Vagina (tissue), 2 donors: ENCODE measurements around the gene CIDEA. TPM values are rescaled to one million over a fixed set of nuclear protein-coding genes. Genes with fewer than 3 reads are reported as not detected.
A peak's percentile ranks its signal among the peaks of the same experiment; 100 is the strongest.

Source experiments
- DNase-seq, 2 donors: peaks; one replicate each; pipeline ENCODE4 v3.0.0-alpha.2; 2017; ENCODE audit errors: extremely low spot score in 2 of 2
- H3K27ac ChIP-seq: fragments of 200-600 bp; sonication (generic); one replicate; pipeline ENCODE4 v1.5.1; 2019
- H3K27me3 ChIP-seq: fragments of 200-600 bp; sonication (generic); one replicate; pipeline ENCODE4 v1.5.1; 2019
- H3K36me3 ChIP-seq, 2 donors: fragments of 200-600 bp; sonication (generic); one replicate each; pipeline ENCODE4 v1.5.1; 2017 to 2019
- H3K4me1 ChIP-seq: fragments of 200-600 bp; sonication (generic); one replicate; pipeline ENCODE4 v1.5.1; 2019
- H3K4me3 ChIP-seq, 2 donors: fragments of 200-600 bp; sonication (generic); 1 replicate in 1 of 2; 2 replicates in 1 of 2; pipeline ENCODE4 v1.5.1; 2016 to 2019
- H3K9me3 ChIP-seq: fragments of 200-600 bp; sonication (generic); one replicate; pipeline ENCODE4 v1.5.1; 2019
- POLR2A ChIP-seq, 2 donors: fragments of 450-650 bp; IDR thresholded peaks; one replicate each; pipeline ENCODE4 v1.6.1; 2017; ENCODE audit warnings: antibody characterized with exemption in 2 of 2, mild to moderate bottlenecking in 2 of 2, moderate library complexity in 2 of 2
- POLR2AphosphoS5 ChIP-seq, 2 donors: sonication (generic); formaldehyde crosslinking; IDR thresholded peaks; one replicate each; pipeline ENCODE4 v1.9.0; 2017; ENCODE audit warnings: antibody characterized with exemption in 2 of 2, mild to moderate bottlenecking in 2 of 2, low read depth in 1 of 2; ENCODE audit not compliant: insufficient read depth in 1 of 2
- intact Hi-C: fragments of 100-400 bp; cut with DNase I; formaldehyde crosslinking; loops from one replicate; pipeline ENCODE4 v1.15.1; 2023
- total RNA-seq: library from RNA; depleted of rRNA; stranded (reverse); fragments of >200 nt; gene quantifications from one replicate; pipeline ENCODE4 v1.2.3, GENCODE V29; 2016
- TF ChIP-seq, protein P1 (sequence below), 3 experiments: fragments of 450-650 bp in 2 of 3; fragments of 200-600 bp in 1 of 3; sonication (generic) in 1 of 3; IDR thresholded peaks; one replicate each; pipeline ENCODE4 v1.5.1; 2017 to 2019; ENCODE audit warnings: antibody characterized with exemption in 3 of 3, mild to moderate bottlenecking in 2 of 3, moderate library complexity in 2 of 3

Gene CIDEA
- total RNA-seq, 1 donor from 2014 or later, result 2.7 TPM

DNA sequence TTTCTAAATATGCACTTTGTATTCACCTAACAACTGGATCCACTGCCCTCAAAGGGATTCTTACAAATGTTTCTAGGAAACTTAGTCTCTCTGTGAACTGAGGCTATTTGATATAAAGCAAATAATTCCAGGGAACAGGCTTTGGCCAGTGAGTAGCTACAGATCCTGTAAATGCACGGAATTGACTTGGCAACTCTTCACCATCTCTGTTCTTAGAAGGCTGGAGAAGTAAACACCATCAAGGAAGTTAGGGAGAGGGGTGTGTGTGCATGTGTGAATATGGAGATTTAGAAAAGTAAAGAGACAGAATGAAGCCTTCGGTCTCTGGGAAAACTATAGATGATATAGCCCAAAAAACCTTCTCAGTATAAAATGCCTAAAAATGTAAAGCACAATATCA is 10.7 kb downstream of the CIDEA start:
- no peak for DNase-seq
- Histone ChIP-seq H3K36me3 (no peaks in the 10 kb centered on the region), H3K9me3 (no peaks in the 10 kb centered on the region), H3K4me1 (no peaks in the 10 kb centered on the region), H3K27ac (no peak overlapping the region), H3K27me3 (no peaks in the 10 kb centered on the region), H3K4me3 (no peak overlapping the region)
- TF ChIP-seq POLR2AphosphoS5 (IDR thresholded peaks at IDR 0.05; ENCODE audit: insufficient read depth in 1 of 2, low read depth in 1 of 2) (no peak), POLR2A (IDR thresholded peaks at IDR 0.05) (no peak)
- TF ChIP-seq, protein P1, sequence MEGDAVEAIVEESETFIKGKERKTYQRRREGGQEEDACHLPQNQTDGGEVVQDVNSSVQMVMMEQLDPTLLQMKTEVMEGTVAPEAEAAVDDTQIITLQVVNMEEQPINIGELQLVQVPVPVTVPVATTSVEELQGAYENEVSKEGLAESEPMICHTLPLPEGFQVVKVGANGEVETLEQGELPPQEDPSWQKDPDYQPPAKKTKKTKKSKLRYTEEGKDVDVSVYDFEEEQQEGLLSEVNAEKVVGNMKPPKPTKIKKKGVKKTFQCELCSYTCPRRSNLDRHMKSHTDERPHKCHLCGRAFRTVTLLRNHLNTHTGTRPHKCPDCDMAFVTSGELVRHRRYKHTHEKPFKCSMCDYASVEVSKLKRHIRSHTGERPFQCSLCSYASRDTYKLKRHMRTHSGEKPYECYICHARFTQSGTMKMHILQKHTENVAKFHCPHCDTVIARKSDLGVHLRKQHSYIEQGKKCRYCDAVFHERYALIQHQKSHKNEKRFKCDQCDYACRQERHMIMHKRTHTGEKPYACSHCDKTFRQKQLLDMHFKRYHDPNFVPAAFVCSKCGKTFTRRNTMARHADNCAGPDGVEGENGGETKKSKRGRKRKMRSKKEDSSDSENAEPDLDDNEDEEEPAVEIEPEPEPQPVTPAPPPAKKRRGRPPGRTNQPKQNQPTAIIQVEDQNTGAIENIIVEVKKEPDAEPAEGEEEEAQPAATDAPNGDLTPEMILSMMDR (IDR thresholded peaks at IDR 0.05), result no peak
- intact Hi-C loops, result no loop called here

DNA sequence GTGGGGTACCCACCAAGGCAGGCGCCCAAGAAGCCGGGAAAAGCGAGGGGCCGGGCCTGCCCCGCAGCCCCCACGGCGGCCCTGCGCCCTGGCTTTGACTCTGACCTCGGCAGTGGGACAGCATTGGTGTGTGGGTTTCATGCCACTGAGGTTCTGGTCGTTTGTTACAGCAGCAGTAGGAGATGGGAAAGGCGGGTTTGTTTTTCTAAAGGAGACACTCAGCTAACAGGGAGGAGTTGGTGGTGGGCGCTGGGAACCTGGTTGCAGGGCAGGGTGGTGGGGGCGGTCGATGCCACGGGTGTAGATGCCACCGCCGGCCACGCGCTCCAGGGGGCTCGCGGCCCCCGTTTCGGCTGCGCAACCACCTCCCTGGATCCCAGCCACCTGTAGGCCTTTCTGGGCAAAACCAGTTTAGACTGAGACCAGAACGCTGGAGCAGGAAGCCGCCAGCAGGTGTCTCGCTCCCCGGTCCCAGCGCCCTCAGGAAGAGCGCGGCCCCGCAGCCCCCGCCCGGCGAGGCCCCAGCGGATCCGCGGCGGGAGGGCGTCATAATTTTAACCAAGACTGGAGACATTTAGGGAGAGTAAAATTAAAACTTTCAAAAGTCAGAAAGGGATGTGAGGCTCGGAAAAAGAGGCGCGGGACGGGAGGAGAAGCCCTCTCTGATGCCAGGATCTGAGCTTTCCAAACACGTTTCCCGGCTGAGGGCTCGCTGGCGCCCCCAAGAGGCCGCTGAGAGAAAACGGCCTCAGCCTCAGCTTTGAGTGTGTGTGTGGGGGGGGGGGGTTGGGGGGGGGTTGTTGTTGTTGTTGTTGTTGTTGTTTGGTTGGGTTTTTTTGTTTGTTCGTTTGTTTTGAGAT is 17.4 kb downstream of the CIDEA start:
- no peak for DNase-seq
- intact Hi-C loops, result no loop called here
- Histone ChIP-seq H3K4me1 (peaks cover 4% of the 10 kb centered on the region), H3K36me3 (no peaks in the 10 kb centered on the region), H3K27me3 (no peaks in the 10 kb centered on the region), H3K4me3 (peak overlapping the region; percentile 34 to 47), H3K9me3 (no peaks in the 10 kb centered on the region), H3K27ac (peak overlapping the region; percentile 35)
- TF ChIP-seq POLR2AphosphoS5 (IDR thresholded peaks at IDR 0.05; ENCODE audit: insufficient read depth in 1 of 2, low read depth in 1 of 2) (peak; percentile 71 to 74), POLR2A (IDR thresholded peaks at IDR 0.05) (no peak)
- TF ChIP-seq, protein P1 (IDR thresholded peaks at IDR 0.05), result peak; percentile 55 to 96 (median 71)

DNA sequence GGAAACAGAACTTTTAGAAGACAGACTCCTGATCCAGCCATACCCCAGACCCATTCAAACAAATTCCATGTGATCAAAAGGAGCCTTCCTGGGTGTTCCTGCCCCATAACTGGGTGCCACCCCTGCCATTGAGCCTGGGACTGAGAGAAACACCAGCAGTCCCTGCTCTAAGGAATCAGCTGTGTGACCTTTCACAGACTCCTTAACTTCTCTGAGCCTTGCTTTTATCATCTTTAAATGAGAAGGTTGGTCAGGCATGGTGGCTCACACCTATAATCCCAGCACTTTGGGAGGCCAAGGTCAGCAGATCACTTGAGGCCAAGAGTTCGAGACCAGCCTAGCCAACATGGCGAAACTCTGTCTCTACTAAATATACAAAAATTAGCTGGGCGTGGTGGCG is 20.6 kb downstream of the CIDEA start:
- Histone ChIP-seq H3K4me3 (no peak overlapping the region), H3K4me1 (peaks cover 28% of the 10 kb centered on the region), H3K27ac (no peak overlapping the region), H3K27me3 (no peaks in the 10 kb centered on the region), H3K9me3 (no peaks in the 10 kb centered on the region), H3K36me3 (no peaks in the 10 kb centered on the region)
- DNase-seq, result no peak
- TF ChIP-seq POLR2AphosphoS5 (IDR thresholded peaks at IDR 0.05; ENCODE audit: insufficient read depth in 1 of 2, low read depth in 1 of 2) (no peak), POLR2A (IDR thresholded peaks at IDR 0.05) (no peak)
- TF ChIP-seq, protein P1 (IDR thresholded peaks at IDR 0.05), result no peak
- intact Hi-C loops, result no loop called here

DNA sequence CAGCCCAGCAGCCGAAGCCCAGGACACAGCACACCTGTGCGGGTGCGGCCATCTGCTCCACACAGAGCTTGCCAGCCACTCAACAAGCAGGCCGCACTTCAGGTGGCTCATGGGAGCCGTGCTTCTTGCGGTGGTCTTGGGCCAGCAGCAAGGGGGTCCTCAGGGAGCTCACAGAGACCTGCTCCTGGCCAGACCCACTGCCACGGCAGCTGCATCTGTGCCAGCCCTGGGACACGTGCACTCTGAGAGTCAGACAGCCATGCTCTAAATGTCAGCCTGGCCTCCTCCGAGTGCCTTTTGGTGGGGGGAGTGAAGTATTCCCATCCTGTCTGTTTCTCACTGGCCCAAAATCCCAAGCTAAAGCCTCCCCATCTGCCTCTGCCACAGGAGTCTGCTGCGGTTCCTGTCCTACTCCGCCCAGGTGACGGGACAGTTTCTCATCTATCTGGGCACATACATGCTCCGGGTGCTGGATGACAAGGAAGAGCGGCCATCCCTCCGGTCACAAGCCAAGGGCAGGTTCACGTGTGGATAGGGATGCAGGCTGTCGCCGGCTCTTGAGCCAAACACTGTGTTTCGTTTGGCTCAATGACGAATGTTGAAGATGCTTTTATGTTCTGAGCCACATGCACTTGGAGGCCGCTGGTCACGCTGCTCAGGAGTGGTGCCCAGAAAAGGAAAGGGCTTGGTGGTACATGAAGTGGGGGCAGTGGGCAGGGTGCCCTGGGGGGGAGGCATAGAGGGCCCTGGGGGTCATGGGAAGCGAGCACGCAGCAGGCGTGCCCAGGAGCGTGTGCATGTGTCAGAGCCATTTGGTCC is 22.8 kb downstream of the CIDEA start:
- Histone ChIP-seq H3K36me3 (no peaks in the 10 kb centered on the region), H3K4me1 (peaks cover 35% of the 10 kb centered on the region), H3K4me3 (no peak overlapping the region), H3K27ac (peak overlapping the region; percentile 50), H3K27me3 (no peaks in the 10 kb centered on the region), H3K9me3 (no peaks in the 10 kb centered on the region)
- no peak for TF ChIP-seq POLR2A (IDR thresholded peaks at IDR 0.05)
- TF ChIP-seq POLR2AphosphoS5 (IDR thresholded peaks at IDR 0.05; ENCODE audit: insufficient read depth in 1 of 2, low read depth in 1 of 2), result no peak
- TF ChIP-seq, protein P1 (IDR thresholded peaks at IDR 0.05), result no peak
- DNase-seq, result no peak
- intact Hi-C loops, result no loop called here
